ENCODE results near the gene NR1H3.
"Not testable (repeated sequence)": the region's sequence is repeated elsewhere in the genome, so short reads cannot be mapped to it uniquely, and the experiment has no call there.

NR1H3 gene

GRCh38 chr11:47257517-47258316, at the start of gene NR1H3:
Gene NR1H3, plus strand, starts transcription at chr11:47257996. Its CDS starts 1,221 bp downstream, at chr11:47259217.
- DNase-seq: peak; percentile 52

DNA sequence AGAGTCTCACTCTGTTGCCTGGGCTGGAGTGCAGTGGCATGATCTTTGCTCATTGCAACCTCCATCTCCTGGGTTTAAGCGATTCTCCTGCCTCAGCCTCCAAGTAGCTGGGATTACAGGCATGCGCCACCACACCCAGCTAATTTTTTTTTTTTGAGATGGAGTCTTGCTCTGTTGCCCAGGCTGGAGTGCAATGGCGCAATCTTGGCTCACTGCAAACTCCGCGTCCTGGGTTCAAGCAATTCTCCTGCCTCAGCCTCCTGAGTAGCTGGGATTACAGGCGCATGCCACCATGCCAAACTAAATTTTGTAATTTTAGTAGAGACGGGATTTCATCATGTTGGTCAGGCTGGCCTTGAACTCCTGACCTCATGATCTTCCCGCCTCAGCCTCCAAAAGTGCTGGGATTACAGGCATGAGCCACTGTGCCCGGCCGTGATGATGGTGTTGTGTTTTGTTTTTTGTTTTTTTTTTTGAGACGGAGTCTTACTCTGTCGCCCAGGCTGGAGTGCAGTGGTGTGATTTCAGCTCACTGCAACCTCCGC, 49.7 kb upstream of the NR1H3 start:
- not testable (repeated sequence) for DNase-seq

- DNase-seq: no peak
Observed at GRCh38 chr11:47208628-47209027, 49.2 kb upstream of the NR1H3 start.

DNA sequence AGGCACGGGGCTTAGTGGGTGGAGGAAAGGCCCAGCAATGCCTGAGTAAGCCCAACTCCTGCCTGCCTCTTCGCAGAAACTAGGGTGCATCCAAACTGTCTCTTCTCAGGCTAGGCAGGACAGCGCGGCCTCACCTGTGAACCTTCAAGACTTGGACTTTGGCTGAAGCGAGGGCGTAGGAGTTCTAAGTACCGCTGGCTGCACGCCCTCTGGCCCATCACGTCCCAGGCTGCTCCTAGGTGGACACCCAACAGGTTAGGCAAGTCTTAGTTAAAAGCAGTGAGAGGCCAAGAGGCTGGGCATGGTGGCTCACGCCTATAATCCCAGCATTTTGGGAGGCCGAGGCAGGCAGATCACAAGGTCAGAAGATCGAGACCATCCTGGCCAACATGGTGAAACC, 44.9 kb upstream of the NR1H3 start:
- DNase-seq: no peak

DNA sequence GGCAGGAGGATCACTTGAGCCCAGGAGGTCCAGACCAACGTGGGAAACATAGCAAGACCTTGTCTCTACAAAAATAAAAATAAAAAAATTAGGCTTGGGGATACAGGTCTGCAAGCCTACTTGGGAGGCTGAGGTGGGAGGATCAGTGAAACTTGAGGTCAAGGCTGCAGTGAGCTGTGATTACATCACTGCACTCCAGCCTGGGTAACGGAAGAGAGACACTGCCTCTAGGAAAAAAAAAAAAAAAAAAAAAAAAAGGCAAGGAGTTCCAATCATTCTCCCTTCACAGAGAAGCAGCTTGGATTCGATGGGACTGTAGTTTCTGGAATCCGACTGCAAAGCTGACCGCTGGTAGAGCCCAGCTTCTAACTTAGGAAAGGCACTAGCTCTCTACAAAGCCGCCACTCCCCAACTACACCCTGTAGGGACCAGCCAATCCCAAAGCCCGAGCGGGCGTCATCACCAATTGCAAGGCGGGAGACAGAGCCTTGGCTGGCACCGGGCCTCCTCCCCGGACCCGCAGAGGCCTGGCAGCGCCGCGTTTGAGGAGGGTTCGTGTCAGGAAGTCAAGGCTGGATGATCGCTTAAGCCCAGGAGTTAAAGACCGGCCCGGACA, 43.7 kb upstream of the NR1H3 start:
- peak; percentile 97 for DNase-seq

DNA sequence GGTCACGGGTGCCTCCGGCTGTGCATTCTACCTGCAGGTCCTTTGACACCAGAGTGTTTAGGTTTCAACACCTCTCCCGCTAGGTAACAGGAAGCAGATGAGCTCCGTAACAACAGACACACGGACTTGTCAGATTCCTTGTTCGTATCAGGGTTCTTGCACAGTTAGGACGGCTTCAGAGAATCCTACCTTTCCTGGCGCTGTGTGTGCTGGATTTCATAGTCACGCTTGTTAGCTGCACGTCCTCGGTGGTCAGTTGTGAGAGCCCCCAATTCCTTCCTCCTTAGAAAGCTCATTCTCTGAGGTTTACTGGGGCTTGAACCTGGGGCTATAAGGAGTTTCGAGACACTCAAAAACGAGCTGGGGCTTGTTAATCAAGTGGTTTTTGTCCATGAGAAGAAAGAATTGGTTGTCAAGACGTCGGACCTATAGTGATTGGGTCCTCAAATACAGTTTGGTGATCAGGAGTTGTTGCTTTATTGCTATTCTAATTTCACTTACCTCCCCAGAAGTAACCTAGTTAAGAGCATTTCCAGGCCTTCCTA, 42.4 kb upstream of the NR1H3 start:
- DNase-seq: peak; percentile 90

DNA sequence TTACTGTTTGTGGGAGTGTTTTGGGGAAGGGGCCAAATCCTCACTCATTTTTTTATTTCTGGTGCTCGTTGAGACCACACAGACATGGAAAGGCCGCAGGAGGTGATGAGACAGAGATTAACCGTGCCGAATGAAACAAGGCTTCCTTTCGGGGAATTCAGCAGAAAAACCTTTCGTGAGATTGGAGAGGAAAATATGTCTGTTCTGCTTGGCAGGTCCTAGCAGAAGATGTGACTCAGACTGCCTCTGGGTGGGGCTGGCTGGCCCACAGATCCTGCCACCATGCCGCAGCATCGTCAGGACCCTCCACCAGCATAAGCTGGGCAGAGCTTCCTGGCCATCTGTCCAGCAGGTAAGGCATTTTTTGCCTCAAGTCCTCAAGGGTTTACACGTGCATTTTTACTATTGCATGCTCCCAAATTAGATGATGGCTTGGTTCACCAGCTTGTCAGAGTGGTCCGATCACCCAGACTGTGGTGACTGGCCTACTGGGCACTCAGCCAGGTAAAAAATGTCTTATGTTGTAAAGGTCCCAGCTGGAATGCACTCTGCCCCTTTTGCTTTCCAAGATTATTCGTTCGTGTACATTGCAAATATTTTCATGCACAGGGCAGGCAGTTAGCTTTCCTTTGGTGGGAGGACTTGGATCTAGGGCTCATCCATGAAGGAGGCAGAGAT, 41.5 kb upstream of the NR1H3 start:
- DNase-seq: peak; percentile 81

DNA sequence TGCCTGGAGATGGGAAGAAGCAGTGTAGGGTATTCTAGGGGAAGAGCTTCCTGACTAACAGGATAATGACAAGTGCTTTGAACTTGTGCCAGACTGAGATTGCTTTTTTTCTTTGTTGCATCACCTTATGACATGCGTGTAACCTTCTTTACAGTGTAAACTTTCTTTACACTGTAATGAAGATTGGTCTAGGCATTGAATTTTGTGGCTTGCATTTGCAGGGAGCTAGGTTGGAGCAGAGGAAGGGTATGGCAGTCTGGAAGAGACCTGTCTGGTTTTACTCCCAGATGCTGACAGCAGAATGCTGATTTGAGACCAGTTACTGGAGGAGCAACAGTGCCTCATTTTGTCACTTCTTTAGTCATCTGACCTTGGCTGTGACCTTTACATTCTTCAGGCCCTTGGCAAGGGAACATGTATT, 37.4 kb upstream of the NR1H3 start:
- no peak for DNase-seq

DNA sequence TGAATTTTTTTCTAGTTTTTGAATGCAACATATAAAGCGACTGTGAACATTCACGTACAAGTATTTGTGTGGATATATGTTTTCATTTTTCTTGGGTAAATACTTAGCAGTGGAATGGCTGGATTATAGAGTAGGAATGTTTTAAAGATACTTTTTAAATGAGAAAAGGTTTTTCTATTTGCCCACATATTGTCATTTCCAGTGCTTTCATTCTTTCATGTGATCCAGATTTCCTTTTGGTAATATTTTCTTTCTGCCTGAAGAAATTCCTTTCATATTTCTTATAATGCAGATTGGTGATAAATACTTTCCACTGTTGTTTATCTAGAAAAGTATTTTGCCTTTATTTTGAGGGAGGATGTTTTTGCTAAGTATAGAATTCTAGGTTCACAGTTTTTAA, 35.1 kb upstream of the NR1H3 start:
- no peak for DNase-seq

GRCh38 chr11:47225552-47226400, 32.0 kb upstream of the NR1H3 start:
- DNase-seq: no peak

DNA sequence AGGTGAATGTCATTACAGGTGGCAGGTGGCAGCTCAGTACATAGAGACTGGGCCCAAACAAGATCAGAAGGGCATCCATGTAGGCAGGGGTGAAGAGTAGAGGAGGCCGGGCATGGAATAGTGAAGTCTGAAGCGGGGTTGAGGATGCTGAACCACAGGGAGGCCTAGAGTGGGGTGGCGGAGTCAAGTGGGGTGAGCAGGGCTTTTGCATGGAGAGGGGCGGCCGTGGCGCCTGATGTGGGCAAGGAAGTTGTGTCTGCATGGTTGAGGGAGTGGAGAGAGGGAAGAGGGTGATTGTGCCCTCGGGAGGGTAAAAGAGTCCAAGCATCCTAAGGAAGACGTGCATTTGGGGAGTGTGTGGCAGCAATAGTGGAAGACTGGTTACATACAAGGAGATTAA, 28.6 kb upstream of the NR1H3 start:
- DNase-seq: no peak

DNA sequence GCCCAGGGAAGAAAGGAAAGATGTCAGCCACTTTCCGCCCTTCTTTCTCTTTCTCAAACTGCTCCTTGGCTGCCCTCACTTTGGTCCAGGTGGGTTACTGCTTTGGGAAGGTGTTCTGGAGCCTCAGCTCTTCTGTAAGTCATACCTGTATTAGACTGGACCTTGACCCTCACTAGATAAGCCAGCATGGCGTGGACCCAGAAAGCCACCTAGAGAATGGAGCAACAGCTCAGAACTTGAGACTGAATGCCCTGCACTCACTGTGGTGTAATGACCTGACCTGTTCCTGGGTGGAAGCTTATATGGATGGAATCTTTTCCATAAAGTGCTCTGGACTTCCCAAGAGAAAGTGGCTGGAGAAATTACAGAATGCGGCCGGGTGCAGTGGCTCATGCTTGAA, 24.7 kb upstream of the NR1H3 start:
- DNase-seq: no peak

- DNase-seq: peak; percentile 82
Observed at GRCh38 chr11:47233989-47234668, 23.7 kb upstream of the NR1H3 start.

GRCh38 chr11:47234669-47235100, 23.1 kb upstream of the NR1H3 start:
- DNase-seq: peak; percentile 90

GRCh38 chr11:47235163-47235562, 22.6 kb upstream of the NR1H3 start:
- no peak for DNase-seq

GRCh38 chr11:47236482-47236881, 21.3 kb upstream of the NR1H3 start:
- DNase-seq: peak; percentile 51

GRCh38 chr11:47239852-47240251, 17.9 kb upstream of the NR1H3 start:
- no peak for DNase-seq

- no peak for DNase-seq
Observed at GRCh38 chr11:47241841-47242301, 15.9 kb upstream of the NR1H3 start.

DNA sequence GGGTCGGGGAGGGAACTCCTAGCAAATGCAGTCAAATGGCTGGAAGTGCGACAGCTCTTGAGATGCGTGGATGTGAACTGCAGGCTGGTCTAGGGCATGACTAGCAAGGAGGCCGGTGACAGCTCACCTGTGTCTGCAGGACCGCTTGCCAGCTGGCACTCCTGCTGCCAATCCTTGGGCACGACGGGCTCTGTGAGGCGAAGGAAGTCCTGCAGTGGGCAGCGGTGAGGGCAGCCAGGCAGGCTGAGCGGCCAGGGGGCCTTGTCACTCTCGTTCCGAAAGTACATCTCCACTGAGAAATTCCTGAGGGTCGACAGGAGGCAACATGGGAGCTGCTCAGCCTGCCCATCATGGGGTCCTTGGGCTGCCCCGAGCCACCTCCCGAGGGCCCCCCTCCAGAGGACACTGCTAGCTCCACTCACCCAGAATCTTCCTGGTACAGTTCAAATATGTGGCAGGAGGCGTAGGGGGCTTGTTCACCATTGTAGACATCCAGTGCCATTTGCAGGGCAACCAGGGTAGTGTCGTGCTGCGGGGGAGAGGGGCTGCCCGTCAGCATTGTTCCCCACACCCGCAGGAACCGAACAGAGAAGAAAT, 15.1 kb upstream of the NR1H3 start:
- no peak for DNase-seq

- DNase-seq: peak; percentile 85
Observed at GRCh38 chr11:47243454-47243853, 14.3 kb upstream of the NR1H3 start.
